SK-N-SH treated with all-trans-retinoic acid at 6 μM for 48 hours (cell line): Measurements from ENCODE around the gene FETUB.

Source experiments
- ARNTL ChIP-seq: fragments of 450-650 bp; formaldehyde crosslinking; IDR thresholded peaks from 2 replicates; pipeline ENCODE4 v1.5.0; 2020; ENCODE audit warnings: low read depth, mild to moderate bottlenecking, moderate library complexity, borderline replicate concordance
- OSR1 ChIP-seq: fragments of 250-450 bp; sonication (Bioruptor Pico); IDR thresholded peaks from 2 replicates; pipeline ENCODE4 v1.8.0; 2022; ENCODE audit warnings: moderate library complexity, mild to moderate bottlenecking, inconsistent platforms
- RARB ChIP-seq: fragments of 250-450 bp; sonication (Bioruptor Pico); IDR thresholded peaks from 2 replicates; pipeline ENCODE4 v1.8.0; 2021; ENCODE audit warnings: mild to moderate bottlenecking, moderate library complexity
- ZC3H10 ChIP-seq: fragments of 250-450 bp; sonication (Bioruptor Pico); IDR thresholded peaks from 2 replicates; pipeline ENCODE4 v1.5.1; 2021; ENCODE audit warnings: mild to moderate bottlenecking, moderate library complexity
- ZFP30 ChIP-seq: fragments of 450-650 bp; formaldehyde crosslinking; IDR thresholded peaks from 2 replicates; pipeline ENCODE4 v1.5.0; 2022; ENCODE audit warnings: mild to moderate bottlenecking, moderate library complexity
- ZNF565 ChIP-seq: fragments of 450-650 bp; formaldehyde crosslinking; conservative IDR thresholded peaks from 2 replicates; pipeline ENCODE4 v1.5.0; 2020; ENCODE audit warnings: low read depth, mild to moderate bottlenecking, moderate library complexity
- TF ChIP-seq, protein P1 (sequence below): fragments of 250-450 bp; sonication (Bioruptor Pico); IDR thresholded peaks from 2 replicates; pipeline ENCODE4 v1.8.0; 2020; ENCODE audit warnings: mild to moderate bottlenecking, moderate library complexity, borderline replicate concordance
- TF ChIP-seq, protein P2 (sequence below): fragments of 250-450 bp; sonication (Bioruptor Pico); IDR thresholded peaks from 2 replicates; pipeline ENCODE4 v1.5.0; 2020; ENCODE audit warnings: mild to moderate bottlenecking, moderate library complexity

DNA sequence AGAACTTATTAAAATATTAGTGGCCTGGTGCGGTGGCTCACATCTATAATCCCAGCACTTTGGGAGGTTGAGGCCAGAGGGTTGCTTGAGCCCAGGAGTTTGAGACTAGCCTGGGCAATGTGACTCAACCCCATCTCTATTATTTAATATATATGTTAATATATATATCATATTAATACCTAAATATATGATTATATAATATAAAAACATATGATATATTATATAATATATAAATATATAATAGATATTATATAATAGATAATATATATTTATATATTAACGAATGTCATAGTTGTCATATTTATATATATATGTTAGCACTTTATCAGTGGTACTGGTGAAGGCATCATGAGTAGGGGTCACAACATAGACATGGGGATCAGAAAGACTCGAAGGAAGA is 30.9 kb downstream of the FETUB start:
- TF ChIP-seq, protein P1, sequence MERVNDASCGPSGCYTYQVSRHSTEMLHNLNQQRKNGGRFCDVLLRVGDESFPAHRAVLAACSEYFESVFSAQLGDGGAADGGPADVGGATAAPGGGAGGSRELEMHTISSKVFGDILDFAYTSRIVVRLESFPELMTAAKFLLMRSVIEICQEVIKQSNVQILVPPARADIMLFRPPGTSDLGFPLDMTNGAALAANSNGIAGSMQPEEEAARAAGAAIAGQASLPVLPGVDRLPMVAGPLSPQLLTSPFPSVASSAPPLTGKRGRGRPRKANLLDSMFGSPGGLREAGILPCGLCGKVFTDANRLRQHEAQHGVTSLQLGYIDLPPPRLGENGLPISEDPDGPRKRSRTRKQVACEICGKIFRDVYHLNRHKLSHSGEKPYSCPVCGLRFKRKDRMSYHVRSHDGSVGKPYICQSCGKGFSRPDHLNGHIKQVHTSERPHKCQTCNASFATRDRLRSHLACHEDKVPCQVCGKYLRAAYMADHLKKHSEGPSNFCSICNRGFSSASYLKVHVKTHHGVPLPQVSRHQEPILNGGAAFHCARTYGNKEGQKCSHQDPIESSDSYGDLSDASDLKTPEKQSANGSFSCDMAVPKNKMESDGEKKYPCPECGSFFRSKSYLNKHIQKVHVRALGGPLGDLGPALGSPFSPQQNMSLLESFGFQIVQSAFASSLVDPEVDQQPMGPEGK (CRISPR knock-in tag) = no peak
- TF ChIP-seq ZNF565 (CRISPR knock-in tag) (no peak), ARNTL (CRISPR knock-in tag) (no peak), ZFP30 (CRISPR knock-in tag) (no peak), ZC3H10 (no peak), RARB (no peak), OSR1 (CRISPR knock-in tag) (no peak)
- TF ChIP-seq, protein P2, sequence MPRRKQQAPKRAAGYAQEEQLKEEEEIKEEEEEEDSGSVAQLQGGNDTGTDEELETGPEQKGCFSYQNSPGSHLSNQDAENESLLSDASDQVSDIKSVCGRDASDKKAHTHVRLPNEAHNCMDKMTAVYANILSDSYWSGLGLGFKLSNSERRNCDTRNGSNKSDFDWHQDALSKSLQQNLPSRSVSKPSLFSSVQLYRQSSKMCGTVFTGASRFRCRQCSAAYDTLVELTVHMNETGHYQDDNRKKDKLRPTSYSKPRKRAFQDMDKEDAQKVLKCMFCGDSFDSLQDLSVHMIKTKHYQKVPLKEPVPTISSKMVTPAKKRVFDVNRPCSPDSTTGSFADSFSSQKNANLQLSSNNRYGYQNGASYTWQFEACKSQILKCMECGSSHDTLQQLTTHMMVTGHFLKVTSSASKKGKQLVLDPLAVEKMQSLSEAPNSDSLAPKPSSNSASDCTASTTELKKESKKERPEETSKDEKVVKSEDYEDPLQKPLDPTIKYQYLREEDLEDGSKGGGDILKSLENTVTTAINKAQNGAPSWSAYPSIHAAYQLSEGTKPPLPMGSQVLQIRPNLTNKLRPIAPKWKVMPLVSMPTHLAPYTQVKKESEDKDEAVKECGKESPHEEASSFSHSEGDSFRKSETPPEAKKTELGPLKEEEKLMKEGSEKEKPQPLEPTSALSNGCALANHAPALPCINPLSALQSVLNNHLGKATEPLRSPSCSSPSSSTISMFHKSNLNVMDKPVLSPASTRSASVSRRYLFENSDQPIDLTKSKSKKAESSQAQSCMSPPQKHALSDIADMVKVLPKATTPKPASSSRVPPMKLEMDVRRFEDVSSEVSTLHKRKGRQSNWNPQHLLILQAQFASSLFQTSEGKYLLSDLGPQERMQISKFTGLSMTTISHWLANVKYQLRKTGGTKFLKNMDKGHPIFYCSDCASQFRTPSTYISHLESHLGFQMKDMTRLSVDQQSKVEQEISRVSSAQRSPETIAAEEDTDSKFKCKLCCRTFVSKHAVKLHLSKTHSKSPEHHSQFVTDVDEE (CRISPR knock-in tag) = no peak
